Endothelial cell of umbilical vein (primary cell): ENCODE data around the gene MAGEA10. TPM values are rescaled to one million over a fixed set of nuclear protein-coding genes. Genes with fewer than 3 reads are reported as not detected.

Source experiments
- BruUV-seq: library from RNA; stranded (reverse); fragments of 400-500 nt; replicated peaks from 2 replicates; lab custom pipeline; 2021; lab: Mats Ljungman, UMichigan
- CTCF ChIA-PET: fragments of 300-600, 350-600 bp; sonication (Branson Sonifier 250); formaldehyde crosslinking; loops from one replicate; lab custom pipeline; 2021; ENCODE audit warnings: antibody characterized with exemption, inconsistent platforms; lab: Charles Lee
- POLR2A ChIA-PET: fragments of 300-600, 350-600 bp; sonication (Branson Sonifier 250); formaldehyde crosslinking; loops from one replicate; lab custom pipeline; 2021; ENCODE audit warnings: antibody characterized with exemption, inconsistent platforms; lab: Charles Lee
- DNase-seq: peaks from one replicate; pipeline ENCODE4 v3.0.0-alpha.2; 2011; ENCODE audit warnings: low read depth, low spot score
- FAIRE-seq: peaks from 2 replicates; lab custom pipeline; 2011; peaks lifted over from hg19 to GRCh38; lab: Jason Lieb, UNC
- H2AFZ ChIP-seq: 2 replicates; pipeline ENCODE4 v1.6.0; 2012; ENCODE audit warnings: low read depth, low read length, control low read depth, inconsistent platforms
- H3K27ac ChIP-seq: 2 replicates; pipeline ENCODE4 v1.5.1; 2011; ENCODE audit warnings: low read depth, mild to moderate bottlenecking, control low read depth, low read length, moderate library complexity; ENCODE audit not compliant: insufficient read depth
- H3K27me3 ChIP-seq, 2 experiments: 2 replicates each; pipeline versions ENCODE4 v1.6.0 to v1.6.1; 2011; ENCODE audit warnings: low read length in 2 of 2, mixed read lengths in 1 of 2; ENCODE audit not compliant: control insufficient read depth in 2 of 2, insufficient read depth in 2 of 2
- H3K36me3 ChIP-seq, 2 experiments: 2 replicates in 1 of 2; 3 replicates in 1 of 2; pipeline ENCODE4 v1.5.1; 2011; ENCODE audit warnings: low read length in 2 of 2, mild to moderate bottlenecking in 1 of 2, moderate library complexity in 1 of 2; ENCODE audit not compliant: control insufficient read depth in 2 of 2, insufficient read depth in 2 of 2; ENCODE audit errors: extremely low read depth in 1 of 2
- H3K4me1 ChIP-seq: 3 replicates; pipeline ENCODE4 v1.5.1; 2011; ENCODE audit warnings: mild to moderate bottlenecking, low read length; ENCODE audit not compliant: control insufficient read depth, insufficient read depth; ENCODE audit errors: extremely low read depth
- H3K4me2 ChIP-seq: 2 replicates; pipeline ENCODE4 v1.6.1; 2011; ENCODE audit warnings: low read length, control low read depth, mixed read lengths; ENCODE audit not compliant: insufficient read depth
- H3K4me3 ChIP-seq, 3 experiments: fragments of 200-600 bp in 1 of 3; sonication (generic), shearing (Covaris generic) in 1 of 3; replicated peaks in 1 of 3; 2 replicates each; pipeline ENCODE4 v1.5.1; 2011 to 2016; ENCODE audit warnings: control low read depth in 3 of 3, low read length in 3 of 3, mild to moderate bottlenecking in 2 of 3, inconsistent platforms in 1 of 3, low read depth in 1 of 3, moderate library complexity in 1 of 3; ENCODE audit not compliant: insufficient read depth in 1 of 3
- H3K79me2 ChIP-seq: 2 replicates; pipeline ENCODE4 v1.6.0; 2012; ENCODE audit warnings: low read length, inconsistent platforms; ENCODE audit not compliant: control insufficient read depth, insufficient read depth
- H3K9ac ChIP-seq: replicated peaks from 2 replicates; pipeline ENCODE3; 2011; ENCODE audit warnings: low read length, control low read depth; ENCODE audit not compliant: insufficient read depth; ENCODE audit errors: extremely low read depth
- H3K9me1 ChIP-seq: replicated peaks from 3 replicates; pipeline ENCODE4 v1.6.0; 2011; ENCODE audit warnings: mild to moderate bottlenecking, low read length; ENCODE audit not compliant: control insufficient read depth, insufficient read depth; ENCODE audit errors: extremely low read depth
- H3K9me3 ChIP-seq: replicated peaks from 2 replicates; pipeline ENCODE4 v1.5.1; 2012; ENCODE audit warnings: low read length, inconsistent platforms; ENCODE audit not compliant: control insufficient read depth, insufficient read depth
- H4K20me1 ChIP-seq: replicated peaks from 2 replicates; pipeline ENCODE3; 2011; ENCODE audit warnings: mild to moderate bottlenecking, low read length; ENCODE audit not compliant: control insufficient read depth, insufficient read depth; ENCODE audit errors: extremely low read depth
- EZH2 ChIP-seq: IDR thresholded peaks from 2 replicates; pipeline ENCODE4 v1.6.1; 2012; ENCODE audit warnings: borderline replicate concordance, low read depth, mild to moderate bottlenecking, moderate library complexity, low read length, inconsistent platforms; ENCODE audit not compliant: severe bottlenecking
- FOS ChIP-seq: IDR thresholded peaks from 2 replicates; pipeline ENCODE4 v1.6.1; 2011; ENCODE audit warnings: mild to moderate bottlenecking, low read length, moderate library complexity, borderline replicate concordance; ENCODE audit not compliant: insufficient read depth
- GATA2 ChIP-seq: IDR thresholded peaks from 2 replicates; pipeline ENCODE4 v1.7.0; 2011; ENCODE audit warnings: low read depth, mild to moderate bottlenecking, moderate library complexity, mixed read lengths, low read length; ENCODE audit not compliant: insufficient read length, insufficient read depth
- JUN ChIP-seq: IDR thresholded peaks from 2 replicates; pipeline ENCODE4 v1.6.1; 2011; ENCODE audit warnings: borderline replicate concordance, low read depth; ENCODE audit not compliant: insufficient read length, insufficient read depth
- MYC ChIP-seq: IDR thresholded peaks from one replicate; pipeline ENCODE4 v1.6.1; 2011; ENCODE audit warnings: mild to moderate bottlenecking, low read depth, low read length
- POLR2A ChIP-seq: IDR thresholded peaks from 2 replicates; pipeline ENCODE4 v1.6.1; 2012; ENCODE audit warnings: low read depth, mild to moderate bottlenecking, control low read depth, low read length
- POLR2AphosphoS5 ChIP-seq: IDR thresholded peaks from 2 replicates; pipeline ENCODE4 v1.6.1; 2012; ENCODE audit warnings: low read depth, mild to moderate bottlenecking, control low read depth, low read length, moderate library complexity; ENCODE audit not compliant: insufficient read depth
- dilution Hi-C: fragments of 300-500 bp; cut with MboI; formaldehyde crosslinking; loops from one replicate; pipeline ENCODE4 v1.15.0; 2019; ENCODE audit warnings: low sequenced_read_pairs; ENCODE audit not compliant: extremely low pct_ligation_motif_present
- intact Hi-C: fragments of 100-400 bp; cut with micrococcal nuclease; formaldehyde crosslinking; loops from one replicate; pipeline ENCODE4 v1.10.0; 2022
- polyA plus RNA-seq, 4 experiments: library from polyadenylated mRNA; depleted of rRNA in 3 of 4; stranded (reverse) in 3 of 4; unstranded in 1 of 4; fragments of >200 nt; gene quantifications; 2 replicates each; pipeline versions ENCODE4 v1.2.1 to v1.2.3, GENCODE V29; 2011 to 2012; ENCODE audit warnings: missing spikeins in 1 of 4
- total RNA-seq: library from RNA; stranded (reverse); gene quantifications from 2 replicates; pipeline ENCODE4 v1.2.3, GENCODE V29; 2021
- TF ChIP-seq, protein P1 (sequence below), 2 donors: IDR thresholded peaks; 1 replicate in 1 of 2; 2 replicates in 1 of 2; pipeline ENCODE4 v1.5.1; 2011; ENCODE audit warnings: low read length in 2 of 2, mild to moderate bottlenecking in 2 of 2, moderate library complexity in 2 of 2, control low read depth in 1 of 2, inconsistent platforms in 1 of 2, low read depth in 1 of 2; ENCODE audit not compliant: insufficient read depth in 1 of 2; ENCODE audit errors: extremely low read depth in 1 of 2
- TF ChIP-seq, protein P2 (sequence below): IDR thresholded peaks from 2 replicates; pipeline ENCODE4 v1.6.1; 2011; ENCODE audit not compliant: insufficient read depth, insufficient read length

MAGEA10 gene
- total and polyA plus RNA-seq, 2 donors (not counting 3 experiments of a cell fraction or from before 2014, with no cell fraction given), result not detected

DNA sequence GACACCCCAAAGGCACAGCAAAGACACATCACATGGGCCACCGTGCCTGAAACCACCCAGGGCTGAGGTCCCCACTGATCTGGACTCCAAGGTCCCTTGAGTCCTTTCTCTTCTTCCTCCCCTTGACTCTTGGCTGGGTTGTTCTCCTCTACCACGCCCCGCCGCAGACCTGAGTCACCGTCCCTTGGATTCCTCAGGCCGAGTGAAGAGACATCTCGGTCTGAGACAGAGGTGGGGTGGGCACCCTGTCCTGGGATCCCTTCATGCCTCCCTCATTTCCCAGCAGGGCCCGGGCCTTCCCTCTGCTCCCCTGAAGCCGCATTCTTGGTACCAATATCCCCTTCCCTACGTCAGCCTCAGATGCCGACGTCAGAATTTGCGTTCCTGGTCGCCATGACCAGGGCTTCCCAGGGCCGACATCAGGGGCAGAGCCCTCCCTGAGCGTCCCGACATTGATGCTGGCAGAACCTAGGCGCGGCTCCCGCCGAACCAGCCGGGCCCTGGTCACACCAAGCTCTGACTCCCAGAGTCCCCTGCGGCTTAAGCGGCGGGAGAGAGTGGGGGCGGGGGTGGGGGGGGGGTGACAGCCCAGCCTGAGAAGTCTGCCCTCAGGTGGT is 498 bp downstream of the MAGEA10 start:
- no peak overlapping the region for H3K4me3 ChIP-seq
- no peak overlapping the region for H2AFZ ChIP-seq
- no peaks in the 10 kb centered on the region for H3K36me3 ChIP-seq
- BruUV-seq, result no TSS peak
- POLR2A ChIA-PET, result no interaction called here
- FAIRE-seq, result no peak
- no peaks in the 10 kb centered on the region for H3K9me3 ChIP-seq
- intact Hi-C loops (no loop called here), dilution Hi-C loops (no loop called here)
- no peaks in the 10 kb centered on the region for H3K27me3 ChIP-seq
- no peak overlapping the region for H3K9ac ChIP-seq
- no peaks in the 10 kb centered on the region for H3K4me1 ChIP-seq
- H3K79me2 ChIP-seq, result no peaks in the 10 kb centered on the region
- no peak for DNase-seq
- no peaks in the 10 kb centered on the region for H4K20me1 ChIP-seq
- no peaks in the 10 kb centered on the region for H3K9me1 ChIP-seq
- no peak for TF ChIP-seq EZH2
- TF ChIP-seq, protein P1, sequence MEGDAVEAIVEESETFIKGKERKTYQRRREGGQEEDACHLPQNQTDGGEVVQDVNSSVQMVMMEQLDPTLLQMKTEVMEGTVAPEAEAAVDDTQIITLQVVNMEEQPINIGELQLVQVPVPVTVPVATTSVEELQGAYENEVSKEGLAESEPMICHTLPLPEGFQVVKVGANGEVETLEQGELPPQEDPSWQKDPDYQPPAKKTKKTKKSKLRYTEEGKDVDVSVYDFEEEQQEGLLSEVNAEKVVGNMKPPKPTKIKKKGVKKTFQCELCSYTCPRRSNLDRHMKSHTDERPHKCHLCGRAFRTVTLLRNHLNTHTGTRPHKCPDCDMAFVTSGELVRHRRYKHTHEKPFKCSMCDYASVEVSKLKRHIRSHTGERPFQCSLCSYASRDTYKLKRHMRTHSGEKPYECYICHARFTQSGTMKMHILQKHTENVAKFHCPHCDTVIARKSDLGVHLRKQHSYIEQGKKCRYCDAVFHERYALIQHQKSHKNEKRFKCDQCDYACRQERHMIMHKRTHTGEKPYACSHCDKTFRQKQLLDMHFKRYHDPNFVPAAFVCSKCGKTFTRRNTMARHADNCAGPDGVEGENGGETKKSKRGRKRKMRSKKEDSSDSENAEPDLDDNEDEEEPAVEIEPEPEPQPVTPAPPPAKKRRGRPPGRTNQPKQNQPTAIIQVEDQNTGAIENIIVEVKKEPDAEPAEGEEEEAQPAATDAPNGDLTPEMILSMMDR (IDR thresholded peaks at IDR 0.05; ENCODE audit: extremely low read depth in 1 of 2, insufficient read depth in 1 of 2, low read depth in 1 of 2, low read length in 2 of 2), result no peak
- no peak for TF ChIP-seq POLR2A
- TF ChIP-seq MYC, result no peak
- TF ChIP-seq GATA2, result no peak
- TF ChIP-seq, protein P2, sequence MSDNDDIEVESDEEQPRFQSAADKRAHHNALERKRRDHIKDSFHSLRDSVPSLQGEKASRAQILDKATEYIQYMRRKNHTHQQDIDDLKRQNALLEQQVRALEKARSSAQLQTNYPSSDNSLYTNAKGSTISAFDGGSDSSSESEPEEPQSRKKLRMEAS, result no peak
- no peak for TF ChIP-seq FOS
- TF ChIP-seq POLR2AphosphoS5, result no peak
- TF ChIP-seq JUN, result no peak
- H3K27ac ChIP-seq, result no peak overlapping the region
- CTCF ChIA-PET, result no interaction called here
- no peak overlapping the region for H3K4me2 ChIP-seq
